Measurements from ENCODE around the gene CMTM4.
"Not testable (repeated sequence)": the region's sequence is repeated elsewhere in the genome, so short reads cannot be mapped to it uniquely, and the experiment has no call there.

The CMTM4 gene

DNA sequence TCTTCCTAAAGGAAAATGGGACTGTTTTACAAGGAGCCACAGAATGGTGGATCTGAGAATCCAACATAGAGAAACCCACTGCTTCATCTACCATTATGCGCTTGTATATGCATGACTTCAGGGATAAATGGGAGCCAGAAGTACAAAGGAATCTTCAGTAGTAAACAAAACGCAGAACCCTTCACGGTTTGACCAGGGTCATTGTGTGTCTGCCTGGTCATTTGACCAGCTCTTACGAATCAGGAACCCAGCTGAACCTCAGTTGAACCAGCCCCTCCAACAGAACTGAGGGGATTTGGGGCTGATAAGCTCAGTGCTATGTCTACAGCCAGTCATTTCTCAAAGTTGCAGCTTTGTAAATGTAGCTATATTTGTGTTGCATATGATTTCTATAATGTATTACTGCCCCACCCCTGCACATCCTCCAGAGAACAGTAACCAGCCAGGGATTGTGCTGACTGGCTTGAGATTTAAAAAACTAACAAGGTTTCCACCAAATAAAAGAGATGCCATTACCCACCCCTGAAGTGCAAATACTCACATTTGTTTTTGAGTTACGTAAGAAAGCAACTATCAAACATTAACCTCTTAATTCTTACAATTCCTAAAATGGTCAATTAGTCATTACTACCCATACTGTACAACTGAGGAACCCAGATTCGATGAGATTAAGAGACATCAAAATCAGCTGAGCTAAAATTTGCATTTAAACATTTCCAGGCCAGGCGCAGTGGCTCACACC, 6.3 kb downstream of the CMTM4 start:
- Histone ChIP-seq H3K4me3 (ENCODE audit: low read depth, low read length) (no peak overlapping the region), H3K36me3 (replicated peaks) (no peaks in the 10 kb centered on the region), H3K27ac (no peak overlapping the region), H3K27me3 (replicated peaks) (no peaks in the 10 kb centered on the region)
- TF ChIP-seq, protein P1, sequence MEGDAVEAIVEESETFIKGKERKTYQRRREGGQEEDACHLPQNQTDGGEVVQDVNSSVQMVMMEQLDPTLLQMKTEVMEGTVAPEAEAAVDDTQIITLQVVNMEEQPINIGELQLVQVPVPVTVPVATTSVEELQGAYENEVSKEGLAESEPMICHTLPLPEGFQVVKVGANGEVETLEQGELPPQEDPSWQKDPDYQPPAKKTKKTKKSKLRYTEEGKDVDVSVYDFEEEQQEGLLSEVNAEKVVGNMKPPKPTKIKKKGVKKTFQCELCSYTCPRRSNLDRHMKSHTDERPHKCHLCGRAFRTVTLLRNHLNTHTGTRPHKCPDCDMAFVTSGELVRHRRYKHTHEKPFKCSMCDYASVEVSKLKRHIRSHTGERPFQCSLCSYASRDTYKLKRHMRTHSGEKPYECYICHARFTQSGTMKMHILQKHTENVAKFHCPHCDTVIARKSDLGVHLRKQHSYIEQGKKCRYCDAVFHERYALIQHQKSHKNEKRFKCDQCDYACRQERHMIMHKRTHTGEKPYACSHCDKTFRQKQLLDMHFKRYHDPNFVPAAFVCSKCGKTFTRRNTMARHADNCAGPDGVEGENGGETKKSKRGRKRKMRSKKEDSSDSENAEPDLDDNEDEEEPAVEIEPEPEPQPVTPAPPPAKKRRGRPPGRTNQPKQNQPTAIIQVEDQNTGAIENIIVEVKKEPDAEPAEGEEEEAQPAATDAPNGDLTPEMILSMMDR (IDR thresholded peaks at IDR 0.05; ENCODE audit: low read depth, low read length, missing control alignments): no peak
- in situ Hi-C loops (cut with HindIII; ENCODE audit: low pct_ligation_motif_present, low sequenced_read_pairs): no loop called here
- DNase-seq: no peak

- in situ Hi-C loops (cut with HindIII; ENCODE audit: low pct_ligation_motif_present, low sequenced_read_pairs): no loop called here
- H3K4me3 ChIP-seq (ENCODE audit: low read depth, low read length): no peak overlapping the region
- TF ChIP-seq, protein P1 (IDR thresholded peaks at IDR 0.05; ENCODE audit: low read depth, low read length, missing control alignments): no peak
- no peak overlapping the region for H3K27ac ChIP-seq
- H3K27me3 ChIP-seq (replicated peaks): no peaks in the 10 kb centered on the region
- no peaks in the 10 kb centered on the region for H3K36me3 ChIP-seq (replicated peaks)
- no peak for DNase-seq
Observed at GRCh38 chr16:66689282-66689681, 7.3 kb downstream of the CMTM4 start.

- in situ Hi-C loops (cut with HindIII; ENCODE audit: low pct_ligation_motif_present, low sequenced_read_pairs): no loop called here
Observed at GRCh38 chr16:66687906-66688625, 8.5 kb downstream of the CMTM4 start.

GRCh38 chr16:66685501-66686115, 10.9 kb downstream of the CMTM4 start:
- in situ Hi-C loops (cut with HindIII; ENCODE audit: low pct_ligation_motif_present, low sequenced_read_pairs): not testable (repeated sequence)

More at GRCh38 chr16:66687906-66688625, 8.5 kb downstream of the CMTM4 start:
- Histone ChIP-seq H3K36me3 (replicated peaks) (no peaks in the 10 kb centered on the region), H3K27ac (no peak overlapping the region), H3K27me3 (replicated peaks) (no peaks in the 10 kb centered on the region), H3K4me3 (ENCODE audit: low read depth, low read length) (no peak overlapping the region)
- TF ChIP-seq, protein P1 (IDR thresholded peaks at IDR 0.05; ENCODE audit: low read depth, low read length, missing control alignments): no peak
- no peak for DNase-seq

GRCh38 chr16:66682271-66682670, 14.3 kb downstream of the CMTM4 start:
- Histone ChIP-seq H3K36me3 (replicated peaks) (no peaks in the 10 kb centered on the region), H3K27ac (no peak overlapping the region), H3K27me3 (replicated peaks) (no peaks in the 10 kb centered on the region), H3K4me3 (ENCODE audit: low read depth, low read length) (no peak overlapping the region)
- TF ChIP-seq, protein P1 (IDR thresholded peaks at IDR 0.05; ENCODE audit: low read depth, low read length, missing control alignments): no peak
- in situ Hi-C loops (cut with HindIII; ENCODE audit: low pct_ligation_motif_present, low sequenced_read_pairs): no loop called here
- DNase-seq: peak; percentile 26

More at GRCh38 chr16:66685501-66686115, 10.9 kb downstream of the CMTM4 start:
- DNase-seq; H3K27me3 ChIP-seq (replicated peaks); H3K36me3 ChIP-seq (replicated peaks); H3K27ac ChIP-seq; H3K4me3 ChIP-seq (ENCODE audit: low read depth, low read length): not testable (repeated sequence)

DNA sequence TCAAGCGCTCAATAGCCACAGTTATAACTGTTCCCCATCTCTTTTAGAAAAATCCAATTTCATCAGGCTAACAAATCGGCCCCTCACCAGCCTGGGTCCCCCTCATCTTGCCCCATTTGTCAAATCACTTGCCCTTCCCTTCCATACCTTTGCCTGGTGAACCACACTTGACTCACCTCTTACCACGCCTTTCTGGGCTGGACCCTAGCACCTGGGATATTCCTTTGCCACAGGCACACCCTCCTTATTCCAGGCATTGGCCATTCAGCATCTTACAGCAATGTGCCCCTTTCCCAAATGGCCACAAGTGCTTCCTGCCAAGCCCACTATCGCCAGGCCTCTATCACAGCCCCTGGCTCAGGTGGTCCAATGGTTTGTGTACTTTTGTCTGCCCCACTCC, 14.9 kb downstream of the CMTM4 start:
- TF ChIP-seq, protein P1 (IDR thresholded peaks at IDR 0.05; ENCODE audit: low read depth, low read length, missing control alignments): no peak
- in situ Hi-C loops (cut with HindIII; ENCODE audit: low pct_ligation_motif_present, low sequenced_read_pairs): no loop called here
- H3K27ac ChIP-seq: no peak overlapping the region
- H3K27me3 ChIP-seq (replicated peaks): no peaks in the 10 kb centered on the region
- H3K4me3 ChIP-seq (ENCODE audit: low read depth, low read length): no peak overlapping the region
- no peak for DNase-seq
- H3K36me3 ChIP-seq (replicated peaks): no peaks in the 10 kb centered on the region

All from brain microvascular endothelial cell (primary cell).